GM10266 (cell line): ENCODE measurements around the gene MBD4.

ENCODE experiments used
- DNase-seq: peaks from one replicate; pipeline ENCODE4 v3.0.0; 2012; ENCODE audit errors: extremely low spot score
- CTCF ChIP-seq: IDR thresholded peaks from 2 replicates; pipeline ENCODE4 v1.5.1; 2012; ENCODE audit warnings: mild to moderate bottlenecking, low read depth; ENCODE audit not compliant: control insufficient read depth, insufficient read depth; ENCODE audit errors: missing control alignments

Gene MBD4

GRCh38 chr3:129473067-129473768 is 33.5 kb upstream of the MBD4 start:
- DNase-seq = no peak
- no peak for TF ChIP-seq CTCF

GRCh38 chr3:129470861-129471260 is 31.1 kb upstream of the MBD4 start:
- no peak for TF ChIP-seq CTCF
- no peak for DNase-seq

DNA sequence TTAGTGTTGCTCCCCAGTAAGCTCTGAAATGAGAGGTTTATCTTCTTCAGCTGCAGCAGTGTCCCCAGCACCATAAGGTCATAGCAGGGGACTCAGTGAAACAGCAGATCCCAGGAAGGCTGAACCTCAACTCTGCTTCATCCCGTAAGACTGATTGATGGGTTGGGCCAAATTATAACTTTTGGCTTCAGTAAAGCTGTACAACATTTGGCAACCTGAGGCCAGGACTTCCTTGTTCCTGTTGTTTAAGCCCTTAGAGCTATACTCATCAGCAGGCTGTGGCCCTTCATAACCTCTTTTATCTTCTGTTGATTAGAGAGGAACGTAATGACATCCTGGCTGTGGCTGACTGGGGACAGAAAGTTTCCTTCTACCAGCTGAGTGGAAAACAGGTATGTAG is 29.3 kb upstream of the MBD4 start:
- TF ChIP-seq CTCF = no peak
- DNase-seq = no peak

DNA sequence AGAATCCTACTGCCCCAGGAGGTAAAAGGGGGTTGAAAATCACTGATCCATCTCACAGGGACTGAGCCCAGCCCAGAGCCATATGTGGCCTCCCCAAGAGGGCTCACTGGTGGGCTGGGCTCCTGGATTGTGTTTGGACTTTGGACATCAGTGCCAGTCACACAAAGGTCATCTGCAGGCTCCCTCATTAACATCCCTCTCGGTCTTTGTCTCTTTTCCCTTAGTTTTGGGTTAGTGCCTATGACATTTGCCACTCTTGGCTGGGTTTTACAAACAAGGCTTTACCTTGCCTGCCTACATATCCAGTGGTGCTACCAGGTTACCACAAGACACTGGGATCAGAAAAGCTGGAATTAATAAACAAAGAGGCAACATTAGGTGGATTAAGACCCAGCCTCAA is 28.2 kb upstream of the MBD4 start:
- DNase-seq = no peak
- TF ChIP-seq CTCF = no peak

DNA sequence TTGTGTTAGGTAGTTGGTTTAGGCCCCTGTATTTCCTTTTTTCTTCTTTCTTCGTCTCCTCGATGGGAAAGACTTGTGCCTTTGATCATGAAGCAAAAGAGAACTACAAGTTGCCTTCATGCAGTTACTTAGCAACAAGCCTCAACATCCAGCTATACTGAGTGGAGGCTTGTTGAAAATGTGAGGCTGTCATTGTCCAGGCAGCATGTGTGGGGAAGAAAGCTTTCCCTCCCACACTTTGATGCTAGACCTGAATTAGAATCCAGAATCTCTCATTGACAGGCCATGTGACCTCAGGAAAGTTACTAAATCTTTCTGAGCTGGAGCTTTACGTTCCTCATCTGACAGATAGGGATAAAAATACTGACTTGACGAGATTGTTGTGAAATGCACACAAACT is 24.0 kb upstream of the MBD4 start:
- no peak for TF ChIP-seq CTCF
- DNase-seq = no peak

- no peak for DNase-seq
- no peak for TF ChIP-seq CTCF
Observed at GRCh38 chr3:129463094-129463493, 23.3 kb upstream of the MBD4 start.

DNA sequence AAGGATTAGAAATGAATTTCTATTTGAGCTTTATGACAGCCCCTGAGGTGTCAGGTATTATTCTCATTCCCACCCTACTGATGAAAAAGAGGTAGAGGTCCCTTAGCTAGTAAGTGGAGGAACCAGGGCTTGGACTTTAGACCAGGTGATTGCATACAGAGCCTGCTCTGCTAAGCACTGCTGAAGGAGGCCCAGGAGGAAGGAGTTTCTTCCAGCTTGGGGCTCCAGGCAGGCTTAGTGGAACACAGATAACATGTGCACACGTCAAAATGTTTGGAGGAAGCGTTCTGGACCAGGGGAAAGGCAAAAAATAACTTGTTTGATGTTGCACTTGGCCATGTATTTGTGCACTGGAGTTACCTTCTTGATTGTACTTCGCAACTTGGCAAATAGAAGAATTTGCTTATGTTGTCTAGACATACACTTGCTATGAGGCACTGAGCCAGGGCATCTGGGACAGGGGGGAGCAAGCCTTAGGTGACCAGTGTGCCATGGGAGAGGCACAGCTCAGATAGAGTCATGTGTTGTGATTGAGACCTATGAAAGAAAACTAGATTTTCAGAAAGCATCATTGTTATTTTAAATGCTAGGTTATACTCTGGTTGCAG is 22.7 kb upstream of the MBD4 start:
- no peak for TF ChIP-seq CTCF
- no peak for DNase-seq
